ENCODE results near the gene MGP. TPM values are rescaled to one million over a fixed set of nuclear protein-coding genes. Genes with fewer than 3 reads are reported as not detected.

MGP gene
- total RNA-seq, 2 donors from 2014 or later = 1,159 to 1,325 TPM

DNA sequence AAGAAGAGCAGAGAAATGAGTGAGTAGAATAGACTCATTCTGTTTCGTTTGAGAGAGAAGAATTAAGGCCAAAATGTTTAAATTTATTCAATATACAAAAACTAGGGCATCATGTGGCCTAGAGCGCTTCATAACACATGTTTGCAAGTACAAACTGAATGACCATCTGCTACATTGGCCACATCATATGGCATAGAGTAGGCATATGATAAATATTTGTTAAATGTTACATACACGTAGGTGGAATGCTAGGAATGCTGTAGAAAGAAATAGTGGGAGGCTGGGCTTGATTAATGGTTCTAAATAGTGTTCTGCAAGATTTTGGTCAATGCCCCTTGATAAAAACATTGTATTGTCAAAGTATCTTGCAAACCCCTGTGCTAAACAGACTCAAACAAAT lies 10.8 kb downstream of the MGP start:
- no peak for ATAC-seq
- DNase-seq = no peak
- intact Hi-C loops (cut with DNase I) = no loop called here

DNA sequence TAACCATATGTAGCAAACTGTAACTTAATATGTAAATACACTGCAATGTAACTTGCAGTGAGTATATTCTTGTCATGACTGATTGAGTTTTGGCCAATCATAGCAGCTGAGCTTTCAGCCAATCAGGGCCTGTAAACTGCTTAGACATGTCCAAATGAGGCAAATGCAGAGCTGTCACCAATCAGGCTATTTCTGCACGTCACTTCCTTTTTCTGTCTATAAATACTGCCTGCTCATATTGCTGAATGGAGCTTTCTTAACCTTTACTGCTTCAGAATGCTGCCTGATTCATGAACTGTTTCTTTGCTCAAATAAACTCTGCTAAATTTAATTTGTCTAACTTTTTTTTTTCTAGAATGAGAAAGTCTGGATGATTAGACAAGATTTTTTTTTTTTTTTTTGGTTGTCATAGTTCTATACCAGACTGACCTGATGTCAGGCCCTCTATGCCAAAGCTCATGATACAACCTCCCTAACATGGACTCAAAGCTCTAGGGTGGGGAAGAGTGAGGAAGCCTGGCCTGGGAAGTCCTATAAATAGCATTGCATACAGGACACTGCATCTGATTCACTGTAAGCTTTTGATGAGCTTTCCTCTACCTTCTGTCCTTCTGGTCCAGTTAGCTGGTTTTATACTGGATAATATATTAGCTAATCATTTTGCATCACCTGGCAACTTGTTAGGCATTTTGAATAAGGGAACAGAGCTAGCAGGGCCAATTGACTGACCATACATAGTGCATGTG lies 12.0 kb downstream of the MGP start:
- intact Hi-C loops (cut with DNase I) = no loop called here
- ATAC-seq (no peak), DNase-seq (no peak)

DNA sequence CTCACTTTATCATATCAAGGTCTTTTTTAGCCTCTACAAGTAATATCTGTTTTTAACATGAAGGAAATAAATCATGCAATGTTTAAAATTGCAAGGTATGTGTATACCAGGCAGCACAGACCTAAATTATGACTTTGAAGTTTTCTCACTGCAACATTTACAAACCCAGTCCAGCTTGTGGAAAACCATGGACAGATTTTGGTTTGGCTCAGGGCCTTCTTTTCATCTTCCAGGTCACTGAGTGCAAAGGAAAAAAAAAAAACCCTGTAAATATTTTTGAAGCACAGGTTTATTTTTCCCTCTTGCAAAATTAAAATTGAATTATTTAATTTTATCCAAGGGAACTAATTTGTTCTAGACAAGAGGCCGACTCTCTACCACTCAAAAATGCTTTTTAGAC lies 13.8 kb downstream of the MGP start:
- ATAC-seq = no peak
- intact Hi-C loops (cut with DNase I) = no loop called here
- no peak for DNase-seq

DNA sequence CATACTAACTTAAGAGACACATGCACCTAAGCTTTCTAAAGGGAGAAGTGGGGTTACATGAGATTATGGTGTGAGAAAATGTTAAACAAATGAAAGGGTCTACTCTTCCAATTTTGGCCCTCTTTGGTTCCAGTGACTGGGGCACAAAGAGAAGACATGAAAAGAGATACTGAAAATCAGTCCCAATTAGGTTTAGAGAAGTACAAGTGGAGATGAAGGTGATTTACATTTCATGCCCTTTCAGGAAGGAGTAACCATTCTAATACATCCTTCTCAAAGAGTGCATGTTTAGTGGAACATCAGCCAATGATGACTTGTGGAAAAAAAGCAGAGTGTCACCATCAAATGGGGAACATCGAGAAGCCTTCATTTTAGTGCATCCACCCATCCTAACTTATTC lies 14.4 kb downstream of the MGP start:
- ATAC-seq (no peak), DNase-seq (no peak)
- intact Hi-C loops (cut with DNase I) = no loop called here

DNA sequence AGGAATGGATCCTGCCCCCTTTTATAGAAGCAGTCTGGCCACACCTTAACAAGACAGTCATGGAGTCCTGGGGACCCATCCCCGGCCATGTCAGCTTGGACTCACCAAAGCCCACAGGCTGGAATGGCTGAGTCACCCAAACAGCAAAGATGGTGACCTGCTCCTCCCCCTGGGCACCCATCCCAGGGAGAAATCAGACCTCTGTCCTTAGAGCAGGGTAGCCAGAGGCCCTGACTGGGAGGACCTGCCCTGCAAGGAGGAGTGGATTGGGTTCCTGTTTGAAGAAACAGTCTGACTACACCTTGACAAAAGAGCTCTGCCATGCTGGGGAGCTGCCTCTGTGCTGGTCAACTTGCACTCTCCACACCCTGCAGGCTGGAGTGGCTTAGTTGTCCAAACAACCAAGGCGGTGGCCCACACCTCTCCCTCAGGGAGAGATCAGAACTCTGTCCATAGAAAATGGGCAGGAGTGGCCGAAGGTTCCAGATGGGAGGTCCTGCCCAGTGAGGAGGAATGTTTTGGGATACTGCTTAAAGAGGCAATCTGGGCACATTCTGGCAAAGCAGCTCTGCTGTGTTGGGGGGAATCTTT lies 16.6 kb downstream of the MGP start:
- no peak for ATAC-seq
- no peak for DNase-seq
- intact Hi-C loops (cut with DNase I) = no loop called here

DNA sequence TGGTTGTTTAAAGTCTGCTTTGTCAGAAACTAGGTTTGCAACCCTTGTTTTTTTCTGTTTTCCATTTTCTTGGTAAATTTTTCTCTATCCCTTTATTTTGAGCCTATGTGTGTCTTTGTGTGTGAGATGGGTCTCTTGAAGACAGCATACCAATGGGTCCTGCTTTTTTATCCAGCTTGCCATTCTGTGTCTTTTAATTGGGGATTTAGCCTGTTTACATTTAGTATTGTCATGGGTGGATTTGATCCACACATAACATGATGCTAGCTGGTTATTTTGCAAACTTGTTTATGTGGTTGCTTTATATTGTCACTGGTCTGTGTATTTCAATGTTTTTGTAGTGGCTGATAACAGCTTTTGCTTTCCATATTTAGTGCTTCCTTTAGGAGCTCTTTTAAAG lies 25.2 kb downstream of the MGP start:
- no peak for ATAC-seq
- intact Hi-C loops (cut with DNase I) = no loop called here
- DNase-seq = no peak

DNA sequence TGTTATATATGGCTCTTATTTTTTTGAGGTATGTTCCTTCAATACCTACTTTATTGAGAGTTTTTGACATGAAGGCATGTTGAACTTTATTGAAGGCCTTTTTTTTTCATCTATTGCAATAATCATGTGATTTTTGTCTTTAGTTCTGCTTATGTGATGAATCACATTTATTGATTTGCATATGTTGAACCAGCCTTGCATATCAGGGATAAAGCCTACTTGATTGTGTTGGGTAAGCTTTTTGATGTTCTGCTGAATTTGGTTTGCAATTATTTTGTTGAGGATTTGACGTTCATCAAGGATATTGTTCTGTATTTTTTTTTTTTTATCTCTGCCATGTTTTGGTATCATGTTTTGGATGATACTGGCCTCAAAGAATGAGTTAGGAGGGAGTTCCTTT lies 27.1 kb downstream of the MGP start:
- intact Hi-C loops (cut with DNase I) = no loop called here
- ATAC-seq (no peak), DNase-seq (no peak)

DNA sequence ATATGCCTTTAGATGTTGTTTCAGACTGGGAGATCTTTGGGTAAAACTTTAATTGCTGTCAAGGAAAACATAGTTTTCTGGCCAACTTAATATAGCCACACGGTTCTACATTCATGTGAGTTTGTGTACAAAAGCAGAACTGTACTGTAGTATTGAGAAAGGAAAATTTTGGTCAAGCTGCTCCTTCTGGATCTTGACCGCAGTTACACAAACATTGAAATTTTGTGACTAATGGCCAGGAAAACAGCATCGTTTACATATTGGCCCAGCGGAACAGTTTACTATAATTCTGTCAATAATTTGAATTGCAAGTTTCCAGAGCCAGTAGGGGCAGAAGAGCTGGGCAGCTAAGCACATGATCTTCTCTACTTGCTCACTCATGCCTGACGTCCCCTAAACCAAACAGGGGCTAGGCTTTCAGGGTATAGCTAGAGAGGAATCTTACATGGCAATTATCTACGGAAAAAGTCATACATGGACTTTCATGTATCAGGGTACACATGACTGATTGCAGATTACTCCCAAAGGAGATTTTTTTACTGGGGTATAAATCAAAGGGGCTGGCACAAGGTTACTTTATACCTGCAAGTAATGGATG lies 31.0 kb downstream of the MGP start:
- ATAC-seq (peak in 1 of 2 donors; percentile 51), DNase-seq (no peak)
- intact Hi-C loops (cut with DNase I) = no loop called here

DNA sequence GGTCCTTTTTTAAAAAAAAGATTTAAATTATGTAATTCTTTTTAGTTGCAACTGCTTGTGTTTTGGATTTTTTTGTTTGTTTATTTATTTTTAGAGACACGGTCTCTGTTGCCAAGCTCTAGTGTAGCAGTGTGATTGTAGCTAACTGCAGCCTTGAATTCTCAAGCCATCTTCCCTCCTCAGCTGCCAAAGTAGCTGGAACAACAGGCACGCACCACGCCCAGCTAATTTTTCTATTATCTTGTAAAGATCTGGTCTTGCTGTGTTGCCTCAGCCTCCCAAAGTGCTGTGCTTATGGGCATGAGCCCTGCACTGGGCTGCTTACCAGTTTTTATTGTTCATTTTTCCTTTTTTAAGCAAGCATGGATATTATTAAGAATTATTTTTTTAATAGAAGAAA lies 31.7 kb downstream of the MGP start:
- intact Hi-C loops (cut with DNase I) = no loop called here
- DNase-seq (peak; percentile 24), ATAC-seq (peak; percentile 30 to 41)

DNA sequence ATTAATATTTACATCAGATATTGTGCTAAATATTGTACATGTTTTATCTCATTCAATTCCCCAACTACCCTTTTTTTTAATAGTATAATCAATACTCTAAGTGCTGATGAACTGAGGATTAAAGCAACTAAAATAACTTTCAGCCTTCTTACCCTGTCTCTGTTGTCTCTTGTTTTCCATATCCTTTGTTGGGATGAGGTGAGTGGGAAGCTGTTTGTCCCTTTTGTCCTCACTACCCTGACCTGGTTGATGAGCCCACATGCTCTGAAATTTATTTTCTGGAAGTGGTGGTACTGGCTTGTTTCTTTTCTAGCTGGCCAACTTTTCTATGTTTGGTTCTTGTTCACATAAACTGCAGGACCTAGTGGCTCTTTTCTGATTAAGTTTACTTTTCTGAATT lies 32.8 kb downstream of the MGP start:
- no peak for ATAC-seq
- intact Hi-C loops (cut with DNase I) = no loop called here
- DNase-seq = no peak

DNA sequence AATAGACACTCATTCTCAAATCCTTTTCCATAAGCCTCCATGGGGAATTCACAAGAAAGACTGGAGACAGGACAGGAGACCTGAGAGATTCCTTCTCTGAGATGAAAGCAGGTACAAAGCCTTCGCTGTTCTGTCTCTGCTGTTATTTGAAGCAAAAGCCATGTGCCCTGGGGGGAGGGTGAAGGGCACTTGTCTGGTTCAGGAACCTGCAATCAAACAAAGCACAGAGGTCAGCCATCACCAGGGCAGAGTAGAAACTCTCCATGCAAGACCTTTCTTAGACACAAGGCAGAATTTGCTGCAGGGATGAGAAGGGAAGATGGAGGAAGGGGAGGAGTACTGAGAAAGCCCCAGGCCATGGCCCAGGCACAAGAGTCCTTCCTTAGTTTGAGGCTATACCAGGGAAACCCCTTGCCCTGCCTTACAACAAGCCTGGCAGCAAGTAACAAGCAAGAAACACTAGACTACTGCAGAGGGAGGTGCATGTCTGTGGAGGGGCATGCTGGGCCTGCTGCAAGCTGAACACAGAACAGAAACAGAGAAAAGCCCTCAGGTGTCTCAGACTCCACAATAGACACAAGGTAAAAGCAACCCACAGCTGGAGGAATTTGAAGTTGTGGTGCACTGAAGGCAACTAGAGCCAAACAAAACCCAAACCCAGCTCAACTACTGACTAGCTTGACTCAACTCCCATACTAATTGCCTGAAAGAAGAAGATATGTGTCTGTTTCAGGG lies 34.6 kb downstream of the MGP start:
- intact Hi-C loops (cut with DNase I) = no loop called here
- DNase-seq (no peak), ATAC-seq (no peak)

DNA sequence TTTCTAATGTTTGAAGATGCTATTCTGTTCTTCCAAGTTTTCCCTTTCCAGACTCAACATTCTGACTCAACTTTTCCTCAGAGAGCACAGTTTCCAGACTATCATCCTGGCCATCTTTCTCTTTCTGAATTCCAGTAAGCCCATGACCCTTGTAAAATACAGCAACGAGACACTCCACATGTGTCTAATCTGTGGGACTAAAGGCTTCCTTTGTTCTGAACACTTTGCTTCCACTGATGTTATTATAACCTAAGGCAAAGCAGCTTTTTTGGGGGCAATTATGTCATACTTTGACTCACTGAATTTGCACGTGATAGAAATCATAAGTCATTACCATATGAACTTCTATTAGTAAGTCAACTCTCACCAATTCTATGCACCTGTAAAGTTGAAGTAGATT lies 36.0 kb downstream of the MGP start:
- no peak for DNase-seq
- intact Hi-C loops (cut with DNase I) = loop anchor here in 1 of 2 donors (5.0 to 10.0 kb wide), 2 partner anchors 38 to 375 kb away; partner anchors contain the start of genes MGP and RERG
- peak in 1 of 2 donors; percentile 87 for ATAC-seq

DNA sequence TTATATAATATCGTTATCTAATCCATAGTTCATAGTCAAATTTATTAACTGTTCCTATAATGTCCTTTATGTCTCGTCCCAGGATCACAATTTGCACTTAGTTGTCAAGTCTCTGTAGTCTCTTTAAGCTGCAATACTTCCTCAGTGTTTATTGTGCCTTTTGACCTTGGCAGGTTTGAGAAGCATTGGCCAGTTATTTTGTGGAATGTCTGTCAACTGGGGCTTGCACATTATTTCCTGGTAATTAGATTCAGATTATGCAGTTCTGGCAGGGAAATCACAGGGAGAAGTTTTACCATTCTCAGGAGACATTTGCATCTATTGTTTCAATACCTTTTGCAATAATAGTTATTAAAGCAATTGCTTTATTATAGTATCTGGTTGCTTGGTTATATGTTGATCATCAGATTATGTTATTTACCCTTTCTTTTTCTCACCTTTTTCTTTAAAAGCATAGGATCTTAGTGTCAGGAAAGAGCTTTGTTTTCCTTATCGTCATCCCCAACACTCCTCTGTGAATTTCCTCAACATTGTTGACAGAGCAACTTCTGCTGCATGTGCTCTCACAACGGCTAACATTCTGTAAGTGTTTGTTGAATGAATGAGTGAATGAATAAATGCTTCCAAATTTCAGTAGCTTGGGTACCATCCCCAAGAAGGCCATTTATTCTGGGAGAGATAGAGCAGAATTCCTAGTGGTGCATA lies 38.6 kb downstream of the MGP start:
- intact Hi-C loops (cut with DNase I) = loop anchor here in 1 of 2 donors (5.0 to 10.0 kb wide), 2 partner anchors 40 to 378 kb away; partner anchors contain the start of genes MGP and RERG
- no peak for ATAC-seq
- DNase-seq = no peak

DNA sequence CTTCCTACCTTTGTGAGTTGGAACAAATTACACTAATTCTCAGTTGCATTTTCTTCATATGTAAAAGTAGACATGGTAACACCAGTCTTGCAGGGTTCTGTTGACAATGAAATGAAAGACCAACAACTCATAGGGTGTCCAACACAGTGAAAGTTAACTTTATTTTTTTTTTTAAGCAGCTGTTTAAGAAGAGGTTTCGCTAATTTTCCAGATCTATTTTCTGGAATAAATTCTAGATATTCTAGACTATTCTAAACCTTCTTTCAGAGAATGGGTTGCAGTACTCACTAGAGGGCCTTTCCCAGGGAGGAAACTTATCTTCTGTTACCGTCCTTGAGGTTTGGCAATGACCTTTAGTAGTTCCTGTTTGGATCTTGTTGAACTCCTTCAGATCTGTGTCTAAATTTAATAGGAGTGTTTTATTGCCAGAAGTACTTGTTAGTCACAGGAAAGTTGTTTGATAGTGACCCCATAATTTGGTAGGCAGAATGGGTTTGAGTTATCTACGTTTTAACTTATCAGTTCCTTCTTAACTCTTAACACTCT lies 39.5 kb downstream of the MGP start:
- peak in 1 of 2 donors; percentile 47 for ATAC-seq
- intact Hi-C loops (cut with DNase I) = loop anchor here in 1 of 2 donors (5.0 to 10.0 kb wide), 2 partner anchors 41 to 379 kb away; partner anchors contain the start of genes MGP and RERG

DNA sequence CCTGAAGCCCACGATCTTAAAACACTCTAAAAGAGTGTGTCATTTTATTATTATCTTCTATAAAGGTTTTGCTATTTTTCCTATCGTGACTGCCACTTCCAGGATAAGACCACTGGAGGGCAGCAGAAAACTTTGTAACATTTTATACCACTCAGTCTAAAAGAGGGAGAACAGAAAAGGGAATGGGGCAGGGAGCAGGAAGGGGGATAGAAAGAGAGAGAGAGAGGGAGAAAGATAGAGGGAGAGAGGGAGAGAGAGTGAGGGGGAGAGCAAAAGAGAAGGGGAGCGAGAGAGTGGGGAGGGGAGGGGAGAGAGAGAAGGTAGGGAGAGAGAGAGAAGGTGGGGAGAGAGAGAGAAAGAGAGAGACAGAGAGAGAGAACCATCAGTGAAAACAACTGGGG lies 40.3 kb downstream of the MGP start:
- peak; percentile 48 to 59 for ATAC-seq
- intact Hi-C loops (cut with DNase I) = loop anchor here (1.0 to 10.0 kb wide), 4 partner anchors 42 to 379 kb away; partner anchors contain the start of genes MGP (in 1 of the 2) and RERG (in 1 of the 2)
- peak; percentile 35 for DNase-seq

More for the DNA sequence above, 39.5 kb downstream of the MGP start:
- DNase-seq = no peak

DNA sequence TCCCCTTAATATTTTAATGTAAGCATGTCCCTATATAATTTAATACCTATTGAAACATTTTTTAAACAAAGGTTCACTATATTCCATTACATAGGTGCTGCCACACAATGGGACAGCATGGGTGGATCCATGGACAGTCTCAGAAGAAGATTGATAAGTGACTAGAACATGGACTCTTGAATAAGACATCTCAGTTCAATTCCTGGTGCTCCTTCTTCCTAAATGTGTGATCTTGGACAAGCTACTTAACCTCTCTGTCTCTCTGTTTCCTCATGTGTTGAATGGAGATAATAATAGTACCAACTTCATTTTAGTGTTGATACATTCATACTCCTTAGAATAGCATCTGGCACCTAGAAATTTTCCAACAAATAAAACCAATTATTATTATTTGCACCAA lies 41.3 kb downstream of the MGP start:
- DNase-seq = no peak
- intact Hi-C loops (cut with DNase I) = loop anchor here (2.0 to 10.0 kb wide), 2 partner anchors 152 to 380 kb away; partner anchors contain the start of gene RERG (in 1 of the 2)
- no peak for ATAC-seq

DNA sequence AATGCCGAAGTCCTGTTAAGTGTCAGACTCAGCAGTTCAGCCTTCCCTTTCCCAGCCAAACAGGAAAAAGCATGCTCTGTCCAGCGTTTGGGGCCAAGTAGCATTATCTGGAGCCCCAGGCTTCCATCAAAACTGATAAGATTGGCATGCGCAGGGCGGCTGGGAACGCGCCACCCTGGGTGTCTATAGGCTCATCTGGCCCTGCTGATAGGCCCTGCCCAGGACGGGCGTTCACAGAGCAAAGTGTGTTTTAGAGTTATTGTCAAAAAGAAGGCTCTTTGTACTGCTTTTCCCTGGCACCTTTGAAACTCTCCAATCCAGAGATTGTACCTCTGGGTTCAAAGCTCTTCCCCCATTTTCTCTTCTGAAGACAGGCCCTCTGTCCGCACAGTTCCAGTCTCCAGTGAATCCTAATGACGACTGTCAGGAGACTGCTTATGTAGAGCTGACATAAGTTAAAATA lies 42.2 kb downstream of the MGP start, which contains the start of gene ART4:
TSS of gene ART4 (minus strand) at position 102 of the 463 bp plus-strand sequence. CDS start 413 bp downstream, outside the sequence.
- intact Hi-C loops (cut with DNase I) = loop anchor here in 1 of 2 donors (10.0 kb wide), 1 partner anchor 381 kb away; the partner anchor contains the start of gene RERG
- DNase-seq (peak; percentile 80), ATAC-seq (peak; percentile 65 to 71)

DNA sequence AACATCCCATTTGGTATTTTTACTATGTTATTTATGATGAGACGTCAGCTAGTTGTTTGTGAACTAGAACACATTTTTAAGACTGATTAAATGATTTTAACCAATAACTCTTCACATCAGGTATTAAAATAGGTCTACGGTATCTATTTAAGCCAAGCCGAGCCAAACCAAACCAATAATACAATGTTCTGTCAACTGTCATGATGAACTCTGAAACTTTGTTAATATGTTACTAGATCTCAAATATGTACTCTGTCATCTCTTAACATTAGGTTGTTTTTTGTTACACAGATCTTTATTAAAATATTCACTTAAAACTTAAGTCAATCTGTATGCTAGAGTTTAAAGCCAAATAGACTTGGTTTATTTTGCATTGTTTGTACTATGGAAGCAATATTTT lies 43.3 kb downstream of the MGP start:
- ATAC-seq = no peak
- DNase-seq = no peak
- intact Hi-C loops (cut with DNase I) = loop anchor here in 1 of 2 donors (10.0 kb wide), 1 partner anchor 382 kb away; the partner anchor contains the start of gene RERG

Data from left cardiac atrium (tissue), 4 donors.